ENCODE results near the gene VAT1. TPM values are rescaled to one million over a fixed set of nuclear protein-coding genes. Genes with fewer than 3 reads are reported as not detected.

The VAT1 gene
- polyA plus RNA-seq, 5 donors = 105 to 148 (median 128) TPM

DNA sequence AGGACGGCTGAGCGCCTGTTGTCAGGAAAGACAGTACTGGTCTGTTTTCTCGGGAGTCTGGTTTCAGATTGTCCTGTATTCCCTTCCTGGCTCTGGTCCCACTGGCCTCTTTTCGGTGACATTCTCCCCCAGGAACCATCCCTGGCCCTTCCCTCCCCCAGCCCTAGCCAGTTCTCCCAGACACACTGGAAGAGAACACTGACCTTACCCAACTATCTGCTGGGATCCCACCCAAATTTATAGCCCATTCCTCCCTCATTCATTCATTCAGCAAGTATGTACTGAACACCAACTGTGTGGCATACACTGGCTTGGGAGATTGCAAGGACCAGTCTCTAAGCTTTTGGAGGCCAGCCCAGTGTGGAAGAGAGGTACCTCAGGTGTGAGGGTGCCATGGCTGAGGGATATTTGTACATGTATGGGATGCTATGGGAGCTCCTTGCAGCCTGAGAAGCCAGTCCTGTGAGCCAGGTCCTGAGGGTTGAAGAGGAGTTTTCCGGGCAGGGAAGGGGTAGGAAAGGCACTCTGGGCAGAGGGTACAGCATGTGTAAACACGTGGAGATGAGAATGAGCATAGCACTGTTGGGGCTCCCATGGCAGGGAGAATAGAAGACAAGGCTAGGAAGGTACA lies 8.1 kb upstream of the VAT1 start:
- no peak for DNase-seq

DNA sequence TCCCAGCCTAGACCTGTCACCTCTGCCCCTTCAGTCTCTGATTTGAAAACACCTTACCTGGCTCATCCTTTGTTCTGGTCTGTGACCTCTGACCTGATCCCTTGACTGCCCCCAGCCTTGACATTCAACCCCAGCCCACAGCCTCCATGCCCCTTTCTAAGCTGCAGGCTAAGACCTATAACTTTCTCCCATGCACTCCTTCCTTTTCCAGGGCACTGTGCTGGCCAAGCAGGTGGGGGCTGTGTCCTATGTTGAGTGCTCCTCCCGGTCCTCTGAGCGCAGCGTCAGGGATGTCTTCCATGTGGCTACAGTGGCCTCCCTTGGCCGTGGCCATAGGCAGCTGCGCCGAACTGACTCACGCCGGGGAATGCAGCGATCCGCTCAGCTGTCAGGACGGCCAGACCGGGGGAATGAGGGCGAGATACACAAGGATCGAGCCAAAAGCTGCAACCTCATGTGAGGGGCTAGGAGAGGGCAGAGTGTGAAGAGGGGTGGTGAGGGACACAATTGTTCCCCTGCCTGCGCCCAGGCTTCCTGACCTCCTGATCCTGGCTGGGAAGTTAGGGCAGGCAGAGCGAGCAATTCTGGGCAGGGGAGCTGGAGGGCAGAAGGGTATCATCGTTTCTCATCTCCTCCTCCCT lies 6.2 kb upstream of the VAT1 start:
- DNase-seq = no peak

DNA sequence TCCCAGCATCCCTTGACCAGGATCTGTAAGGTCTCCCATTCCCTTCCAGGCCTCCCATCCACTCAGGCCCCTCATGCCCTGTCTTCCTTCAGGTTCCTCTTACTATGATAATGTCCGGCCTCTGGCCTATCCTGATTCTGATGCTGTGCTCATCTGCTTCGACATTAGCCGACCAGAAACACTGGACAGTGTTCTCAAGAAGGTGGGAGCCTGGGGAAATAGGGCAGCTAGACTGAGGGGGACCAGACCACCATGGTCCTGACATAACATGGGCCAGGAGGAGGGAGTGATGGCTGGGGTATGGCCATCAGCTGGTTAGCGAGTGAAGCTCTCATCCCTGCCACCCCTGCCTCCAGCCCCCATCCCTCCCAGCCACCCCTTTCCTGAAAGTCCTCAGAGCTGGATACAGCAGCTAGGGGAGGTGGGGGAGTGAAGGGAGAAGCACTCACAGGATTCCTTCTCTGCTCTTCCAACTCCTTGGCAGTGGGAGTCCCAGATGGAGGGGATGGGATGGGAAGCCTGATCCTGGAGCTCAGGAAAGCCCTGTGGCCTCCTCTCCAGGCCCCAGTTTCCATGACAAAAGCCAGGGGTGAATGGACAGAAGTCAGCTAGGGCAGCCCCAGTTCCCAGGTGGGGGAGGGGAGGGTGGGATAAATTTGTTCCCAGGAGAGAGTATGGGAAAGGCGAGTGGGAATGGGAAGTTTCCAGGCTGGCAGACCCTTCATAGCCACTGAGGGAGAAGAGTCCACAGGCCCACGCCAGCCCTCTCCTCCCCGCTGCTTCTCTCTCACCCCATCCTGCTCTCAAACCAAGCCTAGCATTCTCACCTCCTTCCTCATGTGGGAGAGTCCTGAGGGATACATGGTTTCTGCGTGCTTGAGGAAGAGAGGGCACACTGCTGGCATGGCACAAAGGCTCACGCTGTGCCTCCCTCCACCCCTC lies 5.2 kb upstream of the VAT1 start:
- no peak for DNase-seq

DNA sequence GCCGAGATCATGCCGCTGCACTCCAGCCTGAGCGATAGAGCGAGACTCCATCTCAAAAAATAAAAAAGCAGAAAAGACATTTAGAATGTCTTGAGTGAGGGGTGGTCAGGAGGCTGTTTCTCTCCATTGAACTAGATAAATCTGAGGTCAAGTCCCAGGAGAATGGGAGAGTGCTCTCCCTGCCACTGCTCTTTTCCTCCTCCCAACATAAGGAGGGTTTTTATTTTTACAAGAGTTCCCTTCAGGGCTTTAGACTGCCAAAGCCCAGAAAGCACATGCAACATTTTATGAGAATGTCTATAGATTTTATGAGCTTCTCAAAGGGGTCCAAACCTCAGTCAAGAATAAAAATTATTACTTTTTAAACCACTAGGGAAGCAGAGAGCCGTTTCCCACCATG lies 4.4 kb upstream of the VAT1 start:
- DNase-seq = no peak

DNA sequence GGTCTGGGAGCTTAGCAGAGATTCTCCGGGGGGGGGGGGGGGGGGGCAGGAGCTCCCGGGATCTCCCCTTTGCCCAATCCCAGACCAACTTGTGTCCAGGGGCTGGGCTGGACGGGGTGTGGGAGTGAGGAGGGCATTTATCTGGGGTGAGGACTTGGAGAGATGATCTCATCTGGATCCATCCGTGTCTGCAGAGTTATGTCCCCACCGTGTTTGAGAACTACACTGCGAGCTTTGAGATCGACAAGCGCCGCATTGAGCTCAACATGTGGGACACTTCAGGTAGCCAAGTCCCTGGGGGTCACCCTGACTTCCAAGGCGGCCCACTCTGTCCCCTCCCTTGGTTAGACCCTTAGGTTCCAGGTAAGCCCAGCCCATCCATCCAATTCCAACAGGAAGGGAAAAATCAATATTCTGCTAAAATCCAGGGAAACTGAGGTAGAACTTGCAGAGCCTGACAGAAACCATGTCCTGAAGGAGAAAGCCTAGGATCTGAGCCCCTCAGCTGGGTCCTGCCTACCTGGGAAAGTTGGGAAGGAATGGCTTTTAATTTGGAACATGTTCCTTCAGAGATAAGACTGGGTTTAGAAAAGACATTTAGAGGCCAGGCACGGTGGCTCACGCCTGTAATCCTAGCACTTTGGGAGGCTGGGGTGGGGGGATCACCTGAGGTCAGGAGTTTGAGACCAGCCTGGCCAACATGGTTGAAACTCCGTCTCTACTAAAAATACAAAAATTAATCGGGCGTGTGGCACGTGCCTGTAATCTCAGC lies 3.8 kb upstream of the VAT1 start:
- no peak for DNase-seq

DNA sequence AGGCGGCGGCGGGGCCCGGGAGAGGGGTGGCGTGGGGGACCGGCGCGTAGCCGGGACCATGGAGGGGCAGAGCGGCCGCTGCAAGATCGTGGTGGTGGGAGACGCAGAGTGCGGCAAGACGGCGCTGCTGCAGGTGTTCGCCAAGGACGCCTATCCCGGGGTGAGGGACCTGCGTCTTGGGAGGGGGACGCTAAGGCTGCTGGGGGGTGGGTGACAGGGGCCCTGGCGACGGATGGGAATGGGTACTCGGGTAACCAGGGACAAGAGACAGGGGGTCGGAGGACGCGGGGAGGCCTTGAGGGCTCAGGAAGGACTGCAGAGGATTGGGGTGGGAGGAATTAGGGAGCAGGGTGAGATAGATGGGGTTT lies 3.1 kb upstream of the VAT1 start:
- no peak for DNase-seq

DNA sequence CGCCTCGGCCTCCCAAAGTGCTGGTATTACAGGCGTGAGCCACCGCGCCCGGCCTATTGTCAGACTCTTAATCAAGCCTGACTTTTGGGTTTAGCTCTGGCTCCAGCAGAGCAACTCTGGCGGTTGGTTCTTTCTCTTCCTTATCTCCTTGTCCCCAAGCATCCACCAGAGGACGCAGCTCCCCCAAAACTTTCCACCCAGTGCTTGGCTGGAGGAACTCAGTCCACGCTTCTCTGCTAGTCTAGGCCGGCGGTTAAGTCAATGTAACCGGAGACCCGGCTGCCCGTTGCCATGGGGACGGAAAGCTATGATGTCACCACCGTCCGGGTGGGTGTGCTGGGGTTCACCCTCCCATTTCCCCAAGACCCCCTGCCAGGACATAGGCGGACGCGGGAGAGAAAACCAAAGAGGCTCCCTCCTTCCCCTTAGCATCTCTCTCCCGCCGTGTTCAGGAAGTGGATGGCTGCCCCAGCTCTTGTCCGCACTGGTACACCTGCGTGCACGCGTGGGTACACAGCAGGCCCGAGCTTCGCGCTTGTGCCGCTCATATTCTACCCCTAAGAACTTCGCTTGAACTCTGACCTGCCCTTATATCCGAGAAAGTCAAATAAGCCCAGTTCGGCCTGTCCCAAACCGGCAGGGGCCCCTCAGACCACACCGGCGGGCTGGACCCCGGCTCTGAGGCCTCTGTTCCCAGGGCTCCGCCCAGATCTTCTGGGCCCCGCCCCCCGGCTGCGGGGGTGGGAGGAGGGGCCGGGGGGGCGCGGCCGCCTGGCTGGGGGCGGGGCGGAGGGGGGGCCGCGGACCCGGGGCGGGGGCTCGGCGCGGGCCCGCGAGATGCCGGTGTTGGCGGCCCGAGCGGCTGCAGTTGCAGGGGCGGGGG lies 2.5 kb upstream of the VAT1 start, which contains the start of gene RND2:
Gene RND2 (plus strand): TSS at position 825 of the 883 bp plus-strand sequence. CDS start 117 bp downstream, outside the sequence.
- DNase-seq = peak; percentile 87 to 91

DNA sequence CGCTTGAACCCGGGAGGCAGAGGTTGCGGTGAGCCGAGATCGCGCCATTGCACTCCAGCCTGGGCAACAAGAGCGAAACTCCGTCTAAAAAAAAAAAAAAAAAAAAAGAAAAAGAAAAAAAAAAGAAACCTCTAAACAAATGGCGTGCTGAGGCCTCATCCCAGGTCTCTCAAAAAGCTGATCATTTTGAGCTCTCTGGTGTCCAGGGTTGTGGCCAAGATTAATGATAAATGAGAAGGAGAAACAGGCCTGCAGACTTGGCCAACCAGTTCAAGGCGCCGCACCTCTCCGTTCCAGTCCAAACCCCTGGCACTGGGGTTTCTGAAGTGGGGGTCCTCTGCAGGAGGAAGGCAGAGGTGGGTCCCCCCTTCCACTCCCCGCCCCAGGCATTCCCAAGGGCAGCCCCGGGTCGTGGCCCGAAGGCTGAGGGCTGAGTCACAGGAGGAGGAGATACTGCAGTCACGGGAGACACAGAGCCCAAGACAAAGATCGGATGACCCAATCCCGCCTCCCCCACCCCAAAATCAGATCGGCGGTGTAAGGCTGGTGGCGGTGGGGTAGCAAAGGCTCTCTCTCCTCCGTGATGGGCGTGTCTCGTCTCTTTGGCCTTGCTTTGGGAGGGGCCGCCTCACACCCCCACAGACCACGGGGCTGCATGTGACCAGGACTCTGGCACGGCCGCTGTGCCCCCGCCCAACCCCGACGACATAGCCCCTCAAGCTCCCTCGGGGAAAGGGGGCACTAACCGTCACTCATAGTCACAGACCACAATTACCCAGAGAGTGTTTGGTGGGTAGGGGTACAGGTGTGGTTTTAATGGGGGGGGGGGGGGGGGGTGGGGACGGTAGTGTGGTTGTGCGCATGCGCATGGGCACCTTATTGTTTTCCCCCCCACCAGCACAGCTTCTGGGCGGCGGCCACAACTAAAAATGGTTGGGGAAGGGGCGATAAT lies 1.1 kb downstream of the VAT1 start:
- DNase-seq = peak in 1 of 2 donors; percentile 46

DNA sequence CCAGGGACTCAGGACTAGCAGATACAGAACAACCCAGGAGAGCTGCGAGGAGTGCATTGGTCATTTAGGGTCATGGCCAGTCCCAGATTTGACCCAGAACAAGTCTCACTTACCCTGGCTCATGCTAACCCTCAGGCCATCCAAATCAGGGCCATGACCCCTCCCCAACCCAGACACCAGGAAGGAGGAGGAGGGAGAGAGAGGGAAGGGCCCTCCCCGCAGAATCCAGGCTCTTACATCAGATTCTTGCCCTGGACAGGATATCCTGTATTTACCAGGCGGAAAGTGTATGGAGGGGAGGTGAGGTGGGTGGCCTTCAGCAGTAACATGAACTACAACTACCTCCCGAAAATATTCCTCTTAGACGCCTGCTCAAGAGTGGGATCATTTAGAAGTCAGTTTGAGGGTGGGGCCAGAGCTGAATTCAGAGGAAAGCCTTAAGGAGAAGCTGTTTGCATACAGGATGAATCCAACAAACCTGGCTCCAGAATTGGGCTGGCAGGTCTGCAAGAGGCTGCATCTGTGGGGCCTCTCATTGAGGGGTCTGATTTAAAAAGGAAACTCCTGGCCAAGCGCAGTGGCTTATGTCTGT lies 2.1 kb downstream of the VAT1 start:
- DNase-seq = no peak

DNA sequence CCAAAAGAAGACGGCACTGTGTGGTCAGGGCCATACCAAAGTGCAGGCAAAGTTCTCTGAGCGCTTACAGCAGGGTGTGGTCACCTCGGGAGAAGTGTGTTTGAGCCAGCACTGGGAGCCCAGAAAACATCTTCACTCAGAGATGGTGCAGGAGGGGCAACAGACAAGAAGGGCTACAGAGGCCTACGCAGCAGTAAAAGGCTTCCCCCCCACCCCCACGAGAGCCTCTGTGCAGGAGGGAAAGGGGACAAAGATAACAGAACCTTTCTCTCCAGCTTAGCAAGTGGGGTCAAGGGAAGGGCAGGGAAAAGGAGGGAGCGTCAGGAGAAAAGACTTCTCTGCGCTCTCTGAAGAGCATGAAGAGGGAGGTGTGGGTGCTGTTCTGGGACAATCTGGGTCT lies 2.8 kb downstream of the VAT1 start:
- no peak for DNase-seq

DNA sequence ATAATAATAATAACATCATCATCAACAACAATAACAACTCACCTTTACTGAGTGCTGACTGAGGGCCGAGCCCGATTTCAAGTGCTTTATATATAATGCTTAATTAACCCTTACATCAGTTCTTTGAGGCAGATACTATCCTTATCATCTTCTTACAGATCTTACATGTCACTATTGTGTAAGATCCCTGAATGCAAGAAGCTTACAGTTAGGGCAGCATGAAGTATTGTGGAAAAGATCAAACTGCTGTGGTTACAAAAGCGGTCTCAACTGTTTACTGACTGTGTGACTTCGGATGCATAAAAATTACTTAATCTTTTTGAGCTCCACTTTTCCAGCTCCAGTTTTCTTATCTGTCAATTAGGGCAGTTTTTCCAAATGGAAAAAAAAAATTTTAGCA lies 3.3 kb downstream of the VAT1 start:
- no peak for DNase-seq

DNA sequence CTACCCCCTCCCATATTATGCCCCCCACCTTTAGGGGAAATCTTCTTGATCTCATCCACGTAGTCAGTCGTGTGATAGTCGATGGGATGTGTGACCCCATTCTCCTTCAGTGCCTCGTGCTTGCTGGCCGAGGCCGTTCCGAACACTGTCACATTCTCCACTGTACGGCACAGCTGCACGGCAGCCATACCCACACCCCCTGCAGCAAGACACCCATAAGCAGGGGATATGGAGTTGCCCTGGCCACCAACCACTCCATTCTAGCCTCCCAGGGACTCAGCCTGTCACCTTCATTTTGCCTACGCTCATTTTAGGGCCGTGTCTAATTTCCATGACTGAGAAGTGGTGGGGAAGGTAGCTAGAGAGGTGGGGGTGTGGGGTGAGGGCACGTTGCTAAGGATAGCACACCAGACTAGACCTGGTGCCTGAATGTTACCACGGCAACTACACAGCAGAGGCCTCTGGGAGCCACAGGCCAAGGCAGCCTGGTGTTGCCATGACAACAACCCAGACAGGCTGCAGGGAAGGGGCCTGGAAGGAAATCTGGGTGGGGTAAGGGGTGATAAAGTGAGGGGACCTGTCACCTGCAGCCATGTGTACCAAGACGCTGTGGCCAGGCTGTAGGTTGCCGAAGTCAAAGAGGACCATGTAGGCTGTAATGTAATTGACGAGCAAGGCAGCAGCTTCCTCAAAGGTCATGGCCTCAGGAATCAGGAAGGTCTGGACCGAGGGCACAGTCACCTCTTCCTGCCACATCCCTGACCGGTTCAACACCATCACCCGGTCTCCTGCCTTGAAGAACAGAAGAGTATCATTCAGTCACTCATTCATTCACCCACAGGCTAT lies 4.0 kb downstream of the VAT1 start:
- no peak for DNase-seq

DNA sequence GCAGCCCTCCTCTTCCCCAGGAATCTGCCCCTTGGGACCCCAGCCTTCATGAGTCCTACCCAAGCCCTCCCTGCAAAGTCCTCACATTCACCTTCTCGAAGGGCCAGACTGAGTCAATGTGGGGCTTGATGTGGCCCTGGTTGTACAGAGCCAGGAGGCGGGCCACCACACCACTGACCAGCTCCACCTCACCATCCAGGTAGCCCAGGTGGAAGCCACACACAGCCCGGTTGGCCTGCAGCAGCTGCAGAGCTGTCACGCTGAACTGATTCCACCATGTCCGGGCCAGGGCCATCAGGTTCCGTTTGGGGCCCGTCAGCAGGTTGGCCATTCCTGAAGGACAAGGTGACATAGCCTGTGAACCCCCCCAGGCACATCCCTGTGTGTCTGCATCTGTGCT lies 6.0 kb downstream of the VAT1 start:
- no peak for DNase-seq

DNA sequence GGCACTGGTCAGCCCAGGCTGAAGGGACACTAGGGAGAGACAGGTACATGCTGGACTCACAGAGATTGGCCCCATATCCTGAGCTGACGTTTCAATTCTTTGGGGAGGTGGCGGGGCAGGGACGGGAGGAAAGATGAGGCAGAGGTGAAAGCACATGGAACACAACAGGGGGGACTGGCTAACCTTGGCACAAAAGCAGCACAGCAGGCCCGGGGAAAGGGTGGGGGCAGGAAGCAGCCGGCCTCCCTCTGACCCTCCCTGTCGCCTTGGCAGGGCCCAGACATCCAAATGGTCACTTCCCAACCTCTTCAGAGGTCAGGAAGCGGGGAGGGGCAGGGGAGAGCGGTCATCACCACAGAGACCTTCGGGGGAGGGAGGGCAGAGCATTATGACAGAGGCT lies 6.6 kb downstream of the VAT1 start:
- no peak for DNase-seq

DNA sequence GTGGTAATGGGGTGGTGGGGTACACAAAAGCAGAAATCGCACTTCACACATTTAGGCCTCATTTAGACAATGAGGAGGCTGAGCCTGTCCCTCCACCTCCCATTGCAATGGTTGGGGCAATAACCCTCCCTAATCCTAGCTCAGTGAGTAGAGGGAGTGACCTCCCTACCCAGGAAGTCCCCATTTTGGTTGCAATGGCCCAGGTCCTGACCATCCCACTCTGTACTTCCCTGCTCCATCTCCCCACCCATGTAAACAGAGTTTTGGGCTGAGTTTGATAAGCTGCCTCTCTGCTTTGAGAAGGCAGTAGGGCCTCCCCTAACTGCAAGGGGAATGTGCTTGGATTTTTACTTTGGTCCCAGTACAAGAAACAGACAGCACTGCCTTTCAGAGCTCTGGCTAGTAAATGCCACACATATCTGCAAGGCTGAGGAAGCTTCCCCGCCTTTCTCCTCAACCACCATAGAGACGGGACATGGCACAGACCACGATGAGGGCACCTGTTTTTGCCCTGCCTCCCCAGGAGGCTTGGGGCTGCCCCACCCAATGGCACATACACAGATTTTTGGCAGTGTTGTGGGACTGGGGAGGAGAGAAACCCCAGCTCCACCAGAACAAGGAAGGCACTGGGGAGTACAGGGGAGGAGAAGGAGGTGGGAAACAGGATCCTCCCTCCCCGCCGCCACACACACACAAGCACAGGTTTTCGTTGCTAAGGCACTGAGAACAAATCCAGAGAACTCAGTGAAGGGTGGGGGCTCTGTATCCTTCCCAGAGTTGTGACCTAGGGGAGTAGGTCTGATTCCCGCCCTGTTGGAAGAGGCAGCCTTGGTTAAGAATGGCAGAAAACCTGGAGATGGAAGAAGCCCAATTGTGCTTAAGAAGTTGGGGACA lies 7.3 kb downstream of the VAT1 start:
- DNase-seq = no peak

DNA sequence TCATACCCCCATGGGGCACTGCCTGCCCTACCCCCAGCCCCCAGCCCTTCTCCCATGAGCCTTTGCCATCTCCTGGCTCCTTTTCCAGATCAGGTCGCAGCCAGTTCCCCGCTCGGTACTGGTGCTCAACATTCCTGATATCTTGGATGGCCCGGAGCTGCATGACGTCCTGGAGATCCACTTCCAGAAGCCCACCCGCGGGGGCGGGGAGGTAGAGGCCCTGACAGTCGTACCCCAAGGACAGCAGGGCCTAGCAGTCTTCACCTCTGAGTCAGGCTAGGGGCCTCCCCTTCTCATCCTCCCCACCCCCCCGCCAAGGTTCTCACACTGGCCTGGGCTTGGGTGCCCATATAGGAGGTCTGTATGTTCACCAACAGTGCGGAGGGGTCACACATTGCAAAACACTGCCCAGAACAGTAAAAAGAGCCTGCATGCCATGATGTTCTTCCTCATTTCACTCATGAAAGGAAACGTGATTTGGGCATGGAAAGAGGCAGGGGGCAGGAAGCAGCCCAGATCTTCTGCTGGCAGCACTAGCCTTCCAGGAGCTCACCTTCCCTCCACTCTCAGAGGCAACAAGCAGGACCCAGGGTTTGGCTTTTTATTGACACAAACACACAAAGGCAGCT lies 8.1 kb downstream of the VAT1 start:
- no peak for DNase-seq

DNA sequence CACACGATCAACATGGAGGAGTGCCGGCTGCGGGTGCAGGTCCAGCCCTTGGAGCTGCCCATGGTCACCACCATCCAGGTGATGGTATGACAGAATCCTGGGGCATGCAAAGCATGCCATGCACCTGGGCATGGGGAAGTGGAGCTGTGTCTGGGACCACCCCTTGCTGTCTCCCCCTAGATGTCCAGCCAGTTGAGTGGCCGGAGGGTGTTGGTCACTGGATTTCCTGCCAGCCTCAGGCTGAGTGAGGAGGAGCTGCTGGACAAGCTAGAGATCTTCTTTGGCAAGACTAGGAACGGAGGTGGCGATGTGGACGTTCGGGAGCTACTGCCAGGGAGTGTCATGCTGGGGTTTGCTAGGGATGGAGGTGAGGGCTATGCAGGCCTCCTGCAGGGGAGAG lies 8.9 kb downstream of the VAT1 start:
- DNase-seq = no peak
